Measurements from ENCODE around the gene LDLRAD4.
"Not testable (repeated sequence)": the region's sequence is repeated elsewhere in the genome, so short reads cannot be mapped to it uniquely, and the experiment has no call there.

The LDLRAD4 gene

DNA sequence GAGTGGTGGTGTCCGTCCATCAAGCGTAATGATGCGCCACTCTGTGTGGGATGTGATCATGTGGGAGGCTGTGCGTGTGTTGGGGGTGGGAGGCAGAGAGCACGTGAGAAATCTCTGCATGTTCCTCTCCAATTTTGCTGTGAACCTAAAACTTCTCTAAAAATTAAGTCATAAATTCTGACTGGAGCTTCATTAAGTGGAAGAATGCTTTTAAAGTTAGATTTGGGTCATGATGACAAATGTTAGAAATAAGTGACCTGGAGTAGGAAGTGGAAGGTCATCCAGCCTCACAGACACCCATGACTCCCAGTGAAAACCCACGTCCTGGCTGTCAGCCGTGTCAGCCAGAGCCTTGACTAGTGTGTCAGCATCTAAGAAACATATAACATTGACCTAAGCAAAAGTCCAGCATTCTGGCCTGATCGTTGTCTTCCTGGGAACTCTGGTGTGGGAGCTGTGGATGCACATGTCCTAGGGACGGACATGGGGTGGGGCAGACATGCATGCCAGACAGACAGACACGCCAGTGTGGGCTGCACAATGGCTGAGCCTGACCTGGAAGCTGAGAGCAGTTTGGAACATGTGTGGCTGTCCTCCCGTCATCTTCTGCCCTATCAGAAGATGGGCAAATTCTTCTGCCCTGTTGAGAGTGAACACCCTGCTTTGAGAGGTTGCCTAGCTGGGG, 262.2 kb downstream of the LDLRAD4 start:
- DNase-seq, result no peak

DNA sequence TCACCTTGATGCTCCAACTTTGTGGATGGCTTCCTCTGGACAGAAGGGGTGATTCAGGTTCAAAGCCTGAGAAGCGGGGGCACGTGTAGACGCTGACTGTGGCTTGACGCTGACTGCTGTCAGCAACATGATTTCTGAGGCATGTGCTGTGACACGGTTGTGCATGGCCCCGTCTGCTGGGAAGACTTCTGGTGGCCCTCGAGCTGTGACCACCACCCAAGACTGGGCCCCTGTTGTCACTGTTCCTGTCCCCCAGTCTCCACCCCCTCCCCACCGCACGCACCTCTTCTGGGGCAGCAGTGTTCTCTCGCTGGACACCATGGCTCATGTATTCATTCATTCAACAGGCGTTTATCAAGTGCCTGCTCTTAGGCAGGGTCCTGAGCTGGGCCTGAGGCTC, 262.8 kb downstream of the LDLRAD4 start:
- no peak for DNase-seq

GRCh38 chr18:13481820-13482617, 263.5 kb downstream of the LDLRAD4 start:
- no peak for DNase-seq

- DNase-seq, result no peak
Observed at GRCh38 chr18:13482618-13482945, 264.0 kb downstream of the LDLRAD4 start.

- DNase-seq, result no peak
Observed at GRCh38 chr18:13483316-13484270, 265.0 kb downstream of the LDLRAD4 start.

- no peak for DNase-seq
Observed at GRCh38 chr18:13485182-13485581, 266.6 kb downstream of the LDLRAD4 start.

DNA sequence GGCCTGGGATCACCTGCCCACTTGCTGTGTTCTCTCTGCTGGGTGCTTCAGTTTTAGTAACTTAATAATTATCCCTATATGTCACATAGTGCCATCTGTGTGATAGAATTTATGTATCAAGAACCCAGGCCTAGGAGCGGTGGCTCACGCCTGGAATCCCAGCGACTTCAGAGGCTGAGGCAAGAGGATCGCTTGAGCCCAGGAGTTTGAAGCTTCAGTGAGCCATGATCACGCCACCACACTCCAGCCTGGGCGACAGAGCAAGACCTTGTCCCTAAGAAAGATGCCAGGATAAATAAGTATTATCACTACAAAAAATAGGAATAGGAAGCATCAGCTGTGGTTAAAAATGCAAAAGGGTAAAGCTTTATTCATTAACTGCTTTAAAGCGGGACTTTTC, 267.0 kb downstream of the LDLRAD4 start:
- DNase-seq, result no peak

GRCh38 chr18:13486284-13486683, 267.7 kb downstream of the LDLRAD4 start:
- DNase-seq, result no peak

- DNase-seq, result no peak
Observed at GRCh38 chr18:13486686-13487085, 268.1 kb downstream of the LDLRAD4 start.

GRCh38 chr18:13487237-13487636, 268.7 kb downstream of the LDLRAD4 start:
- no peak for DNase-seq

- DNase-seq, result no peak
Observed at GRCh38 chr18:13488281-13488929, 269.8 kb downstream of the LDLRAD4 start.

DNA sequence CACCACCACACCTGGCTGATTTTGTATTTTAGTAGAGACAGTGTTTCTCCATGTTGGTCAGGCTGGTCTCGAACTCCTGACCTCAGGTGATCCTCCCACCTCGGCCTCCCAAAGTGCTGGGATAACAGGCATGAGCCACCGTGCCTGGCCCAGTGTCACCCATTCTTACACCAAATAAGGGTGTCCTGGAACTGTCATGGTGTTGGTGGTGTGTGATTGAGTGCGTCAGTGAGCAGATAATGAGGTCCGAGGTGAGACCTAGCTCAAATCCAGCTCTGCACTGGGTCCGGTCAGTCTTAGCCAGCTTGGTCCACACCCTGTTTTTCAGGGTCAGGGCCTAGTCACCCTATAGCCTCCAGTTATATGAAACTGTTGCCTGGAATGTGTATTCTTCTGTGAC, 270.7 kb downstream of the LDLRAD4 start:
- not testable (repeated sequence) for DNase-seq

GRCh38 chr18:13491138-13491537, 272.6 kb downstream of the LDLRAD4 start:
- no peak for DNase-seq

DNA sequence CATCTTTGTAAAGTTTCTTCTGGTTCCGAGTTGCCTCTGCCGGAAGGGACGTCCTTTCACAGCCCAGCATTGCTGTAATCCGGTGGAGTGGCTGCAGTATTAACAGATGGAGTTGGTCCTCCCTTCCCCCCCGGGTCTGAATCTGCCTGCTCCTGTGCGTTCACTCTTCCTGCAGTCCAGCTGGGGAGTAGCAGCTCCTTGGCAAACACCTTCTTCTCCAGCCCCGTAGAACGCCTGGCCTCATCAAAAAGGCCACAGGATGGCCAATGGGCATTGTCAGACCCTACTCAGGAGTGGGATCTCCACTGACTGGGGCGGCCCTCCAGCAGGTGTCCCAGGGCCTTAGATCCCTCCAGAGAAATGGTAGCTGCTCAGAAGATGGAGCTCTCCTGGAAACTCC, 273.8 kb downstream of the LDLRAD4 start:
- no peak for DNase-seq

- no peak for DNase-seq
Observed at GRCh38 chr18:13493079-13493478, 274.5 kb downstream of the LDLRAD4 start.

DNA sequence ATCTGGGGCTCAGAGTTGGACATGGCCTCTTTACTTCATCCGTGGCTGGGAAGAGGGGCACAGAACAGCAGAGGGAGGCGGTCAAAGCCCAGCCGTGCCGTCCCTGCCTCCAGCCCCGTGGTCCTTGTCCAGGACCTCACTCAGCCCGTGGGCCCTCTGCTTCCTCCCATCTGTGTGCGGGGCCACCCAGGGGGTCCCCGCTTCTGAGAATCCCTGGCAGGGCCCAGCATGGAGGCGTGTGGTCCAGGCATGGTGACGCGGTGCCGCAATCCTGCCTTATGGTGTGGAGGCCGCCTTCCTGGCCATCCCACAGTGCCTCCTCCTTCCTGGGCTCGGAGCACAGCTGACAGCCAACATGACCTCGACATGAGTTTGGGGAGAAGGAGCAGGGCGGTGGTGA, 275.2 kb downstream of the LDLRAD4 start:
- no peak for DNase-seq

GRCh38 chr18:13494871-13495445, 276.4 kb downstream of the LDLRAD4 start:
- DNase-seq, result no peak

GRCh38 chr18:13495961-13496360, 277.4 kb downstream of the LDLRAD4 start:
- no peak for DNase-seq

- no peak for DNase-seq
Observed at GRCh38 chr18:13496691-13497281, 278.2 kb downstream of the LDLRAD4 start.

GRCh38 chr18:13499803-13500202, 281.2 kb downstream of the LDLRAD4 start:
- no peak for DNase-seq

DNA sequence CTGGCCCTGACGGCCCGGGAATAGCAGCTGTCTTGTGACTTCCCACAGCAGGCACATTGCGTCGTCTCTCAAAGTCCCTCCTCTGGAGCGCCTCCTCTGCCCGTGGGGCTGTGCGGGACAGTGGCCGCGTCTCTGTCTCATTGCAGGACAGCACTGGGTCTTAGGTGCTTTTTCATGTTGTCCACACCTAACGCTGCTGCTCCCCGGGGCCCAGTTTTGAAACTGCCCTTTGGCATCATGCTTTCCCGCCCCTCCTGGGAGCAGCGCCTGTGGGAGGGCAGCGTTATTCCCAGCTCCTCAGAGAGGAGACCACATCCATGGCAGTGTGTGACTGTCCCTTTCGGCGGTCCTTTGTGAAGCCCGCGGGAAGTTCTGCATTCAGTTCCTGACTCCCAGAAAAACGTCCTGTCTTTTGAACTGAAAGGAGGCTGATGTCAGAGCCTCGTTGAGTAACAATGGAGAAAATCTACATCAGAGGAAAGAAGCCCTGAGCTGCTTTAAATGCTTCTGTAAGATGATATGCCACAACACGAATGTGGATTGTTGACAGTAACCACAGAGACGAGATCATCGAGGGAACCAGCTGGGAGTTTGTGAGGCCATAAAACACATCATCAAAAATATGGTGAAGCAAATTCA, 281.8 kb downstream of the LDLRAD4 start:
- DNase-seq, result no peak

All from GDM1 (cell line).